HG03139 (cell line): ENCODE data around the gene NPM3.

ENCODE experiments used
- ATAC-seq: cut with Tn5 transposase; IDR thresholded peaks from one replicate; pipeline ENCODE4 v1.9.1; 2021; ENCODE audit not compliant: unreplicated experiment

Gene NPM3

DNA sequence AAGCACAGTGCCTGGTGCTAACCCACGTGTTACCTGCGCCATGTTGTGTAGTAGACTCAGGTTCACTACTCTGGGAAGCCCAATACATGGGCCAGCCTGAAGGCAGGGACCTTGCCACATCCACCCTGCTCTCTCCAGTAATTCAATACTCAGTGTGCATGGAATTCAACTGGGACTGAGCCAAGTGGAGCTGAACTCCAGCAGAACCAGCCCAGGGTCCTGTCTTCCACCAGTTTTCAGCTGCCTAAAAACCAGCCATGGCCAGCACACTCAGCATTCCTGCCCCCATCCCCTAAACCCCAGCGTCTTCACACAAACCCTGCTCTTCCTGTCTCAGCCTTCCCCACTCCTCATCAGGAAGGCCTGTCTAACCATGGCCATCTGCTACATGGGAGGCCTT is 22.7 kb downstream of the NPM3 start:
- no peak for ATAC-seq

DNA sequence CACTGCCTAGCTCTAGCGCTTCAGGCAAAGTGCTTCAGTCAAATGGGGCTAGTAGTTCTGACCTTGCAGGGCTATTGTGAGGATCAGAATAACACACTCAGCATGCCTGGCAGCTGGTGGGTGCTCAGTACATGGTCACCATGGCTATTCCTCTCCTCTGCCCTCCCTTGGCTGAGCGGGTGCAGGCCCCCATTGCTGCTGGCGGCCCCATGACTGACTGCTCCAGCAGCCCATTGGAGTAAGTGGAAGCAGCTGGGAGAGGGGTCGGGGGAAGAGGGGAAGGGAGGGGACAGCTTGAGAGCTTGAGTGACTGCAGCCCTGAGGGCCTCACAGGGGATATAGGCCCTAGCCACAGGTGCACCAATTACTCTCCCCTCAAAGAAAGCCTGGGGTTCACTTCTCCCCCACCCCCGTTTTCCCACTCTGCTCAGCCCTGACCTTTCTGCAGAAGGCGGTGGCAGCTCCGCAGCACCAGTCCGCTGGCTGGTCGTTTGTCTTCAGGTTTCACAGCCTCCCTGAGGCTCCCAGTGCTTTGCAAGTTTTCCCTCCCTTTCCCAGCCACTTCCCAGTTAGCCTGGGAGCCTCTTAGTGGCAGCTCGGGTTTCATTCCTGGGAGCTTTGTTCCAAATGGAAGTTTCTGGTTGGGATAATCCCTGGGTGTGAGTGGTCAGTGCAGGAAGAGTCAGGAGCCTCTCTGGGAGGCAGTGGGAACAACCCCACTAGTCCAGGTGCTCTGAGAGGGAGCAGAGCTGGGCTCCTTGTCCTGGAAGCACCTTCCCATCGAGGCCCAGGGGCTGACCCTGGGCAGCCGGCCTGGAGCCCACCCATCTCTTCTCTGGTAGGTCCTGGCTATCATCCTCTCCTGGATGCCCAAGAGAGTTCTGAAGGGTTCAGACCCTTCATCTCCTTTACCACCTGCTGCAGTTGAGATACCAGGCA is 23.7 kb downstream of the NPM3 start:
- no peak for ATAC-seq

- ATAC-seq, result no peak
Measured at GRCh38 chr10:101758858-101759257, 24.4 kb downstream of the NPM3 start.

GRCh38 chr10:101752241-101752640 is 31.0 kb downstream of the NPM3 start:
- no peak for ATAC-seq

GRCh38 chr10:101749047-101750016 is 33.9 kb downstream of the NPM3 start:
- ATAC-seq, result no peak

- ATAC-seq, result no peak
Measured at GRCh38 chr10:101748496-101748895, 34.8 kb downstream of the NPM3 start.

GRCh38 chr10:101745074-101745696 is 38.1 kb downstream of the NPM3 start:
- ATAC-seq, result no peak

DNA sequence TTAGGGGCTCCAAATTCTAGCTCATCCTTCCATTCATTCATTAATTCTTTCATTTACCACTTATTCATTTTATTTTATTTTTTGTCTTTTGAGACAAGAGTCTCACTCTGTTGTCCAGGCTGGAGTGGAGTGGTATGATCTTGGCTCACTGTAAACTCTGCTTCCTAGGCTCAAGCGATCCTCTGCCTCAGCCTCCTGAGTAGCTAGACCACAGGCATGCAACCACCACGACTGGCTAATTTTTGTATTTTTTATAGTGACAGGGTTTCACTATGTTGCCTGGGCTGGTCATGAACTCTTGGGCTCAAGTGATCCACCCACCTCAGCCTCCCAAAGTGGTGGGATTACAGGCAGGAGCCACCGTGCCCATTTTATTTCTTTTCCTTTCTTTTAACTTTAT is 39.0 kb downstream of the NPM3 start:
- no peak for ATAC-seq

- ATAC-seq, result no peak
Measured at GRCh38 chr10:101741938-101742337, 41.3 kb downstream of the NPM3 start.

DNA sequence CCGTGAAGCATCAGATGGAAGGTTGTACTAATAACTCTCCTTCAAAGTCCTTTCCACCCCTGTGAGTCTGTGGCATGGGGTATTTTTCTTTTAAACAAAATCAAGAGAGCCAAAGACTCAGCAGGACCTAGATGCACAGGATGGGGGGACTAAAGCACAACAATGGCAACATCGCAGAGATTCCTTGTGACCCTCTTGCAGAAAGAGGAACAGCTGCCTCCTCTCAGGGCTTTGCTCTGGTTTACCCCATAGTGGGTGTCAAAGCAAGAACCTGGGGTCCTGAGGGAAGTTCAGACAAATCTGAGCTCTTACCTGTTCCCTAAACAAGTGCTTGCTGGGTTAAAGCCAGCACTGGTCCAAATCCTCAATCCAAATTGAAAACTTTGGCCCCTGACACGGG is 46.6 kb downstream of the NPM3 start:
- ATAC-seq, result no peak

GRCh38 chr10:101732096-101732495 is 51.1 kb downstream of the NPM3 start:
- no peak for ATAC-seq
